NCI-H524 treated with DMSO at 0.1 percent for 48 hours (cell line): Measurements from ENCODE around the gene AFF3.

ENCODE experiments used
- DNase-seq: peaks from one replicate; lab custom pipeline; 2025; lab: John Stamatoyannopoulos, UW

The AFF3 gene

GRCh38 chr2:99593692-99594427 is 548.5 kb downstream of the AFF3 start:
- DNase-seq, result no peak

GRCh38 chr2:99576775-99577174 is 565.6 kb downstream of the AFF3 start:
- DNase-seq, result no peak

- no peak for DNase-seq
Measured at GRCh38 chr2:99573634-99574251, 568.6 kb downstream of the AFF3 start.

GRCh38 chr2:99572373-99573164 is 569.8 kb downstream of the AFF3 start:
- DNase-seq, result peak; percentile 29

GRCh38 chr2:99571954-99572353 is 570.4 kb downstream of the AFF3 start:
- no peak for DNase-seq

GRCh38 chr2:99571533-99571932 is 570.9 kb downstream of the AFF3 start:
- peak; percentile 95 for DNase-seq

- DNase-seq, result no peak
Measured at GRCh38 chr2:99571021-99571420, 571.4 kb downstream of the AFF3 start.

GRCh38 chr2:99569386-99569785 is 573.0 kb downstream of the AFF3 start:
- DNase-seq, result no peak

- DNase-seq, result no peak
Measured at GRCh38 chr2:99565227-99565626, 577.2 kb downstream of the AFF3 start.

- no peak for DNase-seq
Measured at GRCh38 chr2:99562516-99562915, 579.9 kb downstream of the AFF3 start.

- no peak for DNase-seq
Measured at GRCh38 chr2:99561804-99562203, 580.6 kb downstream of the AFF3 start.

- DNase-seq, result peak; percentile 19
Measured at GRCh38 chr2:99559075-99559662, 583.2 kb downstream of the AFF3 start.

GRCh38 chr2:99555404-99555803 is 587.0 kb downstream of the AFF3 start:
- DNase-seq, result no peak

- no peak for DNase-seq
Measured at GRCh38 chr2:99554871-99555270, 587.5 kb downstream of the AFF3 start.

GRCh38 chr2:99554238-99554637 is 588.2 kb downstream of the AFF3 start:
- DNase-seq, result no peak

GRCh38 chr2:99552529-99552928 is 589.9 kb downstream of the AFF3 start:
- DNase-seq, result no peak

GRCh38 chr2:99550368-99550767 is 592.0 kb downstream of the AFF3 start:
- no peak for DNase-seq

GRCh38 chr2:99545604-99546003 is 596.8 kb downstream of the AFF3 start:
- DNase-seq, result no peak

GRCh38 chr2:99545066-99545465 is 597.3 kb downstream of the AFF3 start:
- DNase-seq, result no peak

- no peak for DNase-seq
Measured at GRCh38 chr2:99544608-99545007, 597.8 kb downstream of the AFF3 start.

GRCh38 chr2:99543247-99543646 is 599.1 kb downstream of the AFF3 start:
- DNase-seq, result no peak

GRCh38 chr2:99537910-99538485 is 604.4 kb downstream of the AFF3 start:
- DNase-seq, result no peak
